Skeletal muscle tissue (tissue), 5 donors: Measurements from ENCODE around the gene APBB2. TPM values are rescaled to one million over a fixed set of nuclear protein-coding genes. Genes with fewer than 3 reads are reported as not detected.

Source experiments
- H3K27ac ChIP-seq: one replicate; pipeline ENCODE4 v1.7.0; 2013; ENCODE audit warnings: mild to moderate bottlenecking, low read depth, low read length, inconsistent platforms
- H3K27me3 ChIP-seq, 3 donors: one replicate each; pipeline ENCODE4 v1.7.0; 2013; ENCODE audit warnings: low read length in 3 of 3; ENCODE audit not compliant: control insufficient read depth in 3 of 3, insufficient read depth in 3 of 3
- H3K36me3 ChIP-seq, 3 donors: one replicate each; pipeline ENCODE4 v1.7.0; 2013; ENCODE audit warnings: low read length in 3 of 3; ENCODE audit not compliant: control insufficient read depth in 3 of 3, insufficient read depth in 3 of 3
- H3K4me1 ChIP-seq, 3 donors: one replicate each; pipeline ENCODE4 v1.7.0; 2013; ENCODE audit warnings: low read length in 3 of 3, mild to moderate bottlenecking in 3 of 3; ENCODE audit not compliant: control insufficient read depth in 3 of 3, insufficient read depth in 3 of 3
- H3K4me3 ChIP-seq, 3 donors: one replicate each; pipeline ENCODE4 v1.7.0; 2013; ENCODE audit warnings: low read length in 3 of 3
- H3K9ac ChIP-seq, 3 donors: one replicate each; pipeline ENCODE4 v1.7.0; 2013; ENCODE audit warnings: low read length in 3 of 3, mild to moderate bottlenecking in 3 of 3, moderate library complexity in 2 of 3, low read depth in 1 of 3
- H3K9me3 ChIP-seq, 3 donors: one replicate each; pipeline ENCODE4 v1.7.0; 2013; ENCODE audit warnings: low read length in 3 of 3; ENCODE audit not compliant: control insufficient read depth in 3 of 3
- small RNA-seq: library from RNA; depleted of rRNA; stranded (forward); fragments of <200 nt; gene quantifications from one replicate; pipeline ENCODE3, GENCODE V24; 2014
- total RNA-seq: library from RNA; depleted of rRNA; stranded (reverse); fragments of >200 nt; gene quantifications from one replicate; pipeline ENCODE4 v1.2.3, GENCODE V29; 2014
- donor health status: Osteomylitis.

The APBB2 gene
- total RNA-seq, 1 donor from 2014 or later, result 41.2 TPM

DNA sequence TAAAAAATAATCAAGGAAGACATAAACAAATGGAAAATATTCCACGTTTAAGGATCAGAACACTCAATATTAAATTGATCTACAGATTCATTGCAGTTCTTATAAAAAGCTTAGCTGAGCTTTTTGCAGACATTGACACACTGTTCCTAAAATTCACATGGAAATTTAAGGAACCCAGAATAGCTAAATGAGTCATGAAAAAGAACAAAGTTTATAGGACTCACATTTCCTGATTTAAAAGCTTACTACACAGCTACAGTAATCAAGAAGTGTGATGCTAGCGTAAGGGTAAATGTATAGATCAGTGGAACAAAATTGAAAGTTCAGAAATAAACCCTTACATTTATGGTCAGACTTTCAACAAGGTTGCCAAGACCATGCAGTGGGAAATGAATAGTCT, 431.5 kb downstream of the APBB2 start:
- H3K36me3 ChIP-seq, result no peaks in the 10 kb centered on the region
- H3K4me3 ChIP-seq, result no peak overlapping the region
- no peaks in the 10 kb centered on the region for H3K4me1 ChIP-seq
- peaks cover 0 to 3% (median 0%) of the 10 kb centered on the region in 3 donors for H3K9me3 ChIP-seq
- H3K27me3 ChIP-seq, result no peaks in the 10 kb centered on the region
- no peak overlapping the region for H3K9ac ChIP-seq
- H3K27ac ChIP-seq, result no peak overlapping the region

- Histone ChIP-seq H3K4me1 (no peaks in the 10 kb centered on the region), H3K27me3 (no peaks in the 10 kb centered on the region), H3K36me3 (no peaks in the 10 kb centered on the region), H3K9ac (no peak overlapping the region), H3K4me3 (no peak overlapping the region), H3K27ac (no peak overlapping the region), H3K9me3 (peaks cover 0 to 3% (median 0%) of the 10 kb centered on the region in 3 donors)
These were observed 436.3 kb downstream of the APBB2 start for GRCh38 chr4:40778090-40778489.

- H3K27ac ChIP-seq, result no peak overlapping the region
- no peaks in the 10 kb centered on the region for H3K36me3 ChIP-seq
These were observed 445.1 kb downstream of the APBB2 start for GRCh38 chr4:40769266-40769665.

DNA sequence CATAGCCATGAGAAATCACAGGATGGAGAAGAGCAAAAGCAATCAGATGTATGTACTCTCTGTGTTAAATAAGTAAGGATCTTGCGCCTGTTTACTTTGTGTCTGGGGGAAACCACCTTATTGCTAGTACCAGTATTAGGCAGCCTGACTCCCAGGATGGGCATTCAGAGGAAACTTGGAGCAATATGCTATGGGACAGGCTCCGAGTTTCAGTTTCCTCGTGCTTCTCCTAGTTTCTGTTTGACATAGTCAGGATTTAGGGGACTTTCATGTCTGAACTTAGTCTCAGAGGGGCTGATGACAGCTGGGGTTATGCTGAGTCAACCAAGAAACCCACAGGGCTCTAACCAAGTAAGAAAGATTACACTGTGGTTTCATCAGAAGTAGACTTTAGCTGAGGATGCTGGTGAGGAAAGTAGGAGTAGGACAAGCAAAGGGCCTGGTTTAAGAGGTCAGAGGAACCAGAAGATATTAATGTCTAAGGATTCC, 451.1 kb downstream of the APBB2 start:
- no peak overlapping the region for H3K4me3 ChIP-seq
- no peak overlapping the region for H3K27ac ChIP-seq
- H3K4me1 ChIP-seq, result no peaks in the 10 kb centered on the region
- no peaks in the 10 kb centered on the region for H3K9me3 ChIP-seq
- no peaks in the 10 kb centered on the region for H3K27me3 ChIP-seq
- no peak overlapping the region for H3K9ac ChIP-seq
- H3K36me3 ChIP-seq, result no peaks in the 10 kb centered on the region

More at GRCh38 chr4:40769266-40769665, 445.1 kb downstream of the APBB2 start:
- Histone ChIP-seq H3K9me3 (no peaks in the 10 kb centered on the region), H3K9ac (peak overlapping the region in 1 of 3 donors; percentile 5), H3K4me1 (no peaks in the 10 kb centered on the region), H3K27me3 (no peaks in the 10 kb centered on the region), H3K4me3 (no peak overlapping the region)

Small RNA genes within 50 kb of the gene (small RNA-seq; reads per million reads assigned to genes)
- gene RF00019, result not detected
- gene RNA5SP160, result not detected
- gene RNU6-1195P, result not detected
- not detected for gene RNU6-836P

Other genes starting within 250 kb of the APBB2 start
- gene UCHL1, start 42.4 kb upstream of the APBB2 start, total RNA-seq, result 12.5 TPM